Omental fat pad (tissue), 4 donors: ENCODE data around the gene NPAT. TPM values are rescaled to one million over a fixed set of nuclear protein-coding genes. Genes with fewer than 3 reads are reported as not detected.

Experiments
- ATAC-seq: fragments of 150-250 bp; one replicate; pipeline ENCODE4 v1.9.1; 2016; ENCODE audit warnings: mild to moderate bottlenecking, moderate library complexity; ENCODE audit not compliant: low FRiP score
- DNase-seq: peaks from one replicate; pipeline ENCODE4 v3.0.0-alpha.2; 2019; ENCODE audit warnings: low spot score
- total RNA-seq, 4 donors: library from RNA; depleted of rRNA; stranded (reverse); fragments of >200 nt; gene quantifications; one replicate each; pipeline ENCODE4 v1.1.0, GENCODE V29; 2016
- TF ChIP-seq, protein P1 (sequence below), 3 donors: fragments of 450-650 bp; IDR thresholded peaks; one replicate each; pipeline ENCODE4 v1.5.1; 2016 to 2017; ENCODE audit warnings: antibody characterized with exemption in 3 of 3, mild to moderate bottlenecking in 3 of 3, moderate library complexity in 2 of 3

NPAT gene
- 10 to 100 TPM; 10.6 to 20.8 (median 11.0) TPM for total RNA-seq

DNA sequence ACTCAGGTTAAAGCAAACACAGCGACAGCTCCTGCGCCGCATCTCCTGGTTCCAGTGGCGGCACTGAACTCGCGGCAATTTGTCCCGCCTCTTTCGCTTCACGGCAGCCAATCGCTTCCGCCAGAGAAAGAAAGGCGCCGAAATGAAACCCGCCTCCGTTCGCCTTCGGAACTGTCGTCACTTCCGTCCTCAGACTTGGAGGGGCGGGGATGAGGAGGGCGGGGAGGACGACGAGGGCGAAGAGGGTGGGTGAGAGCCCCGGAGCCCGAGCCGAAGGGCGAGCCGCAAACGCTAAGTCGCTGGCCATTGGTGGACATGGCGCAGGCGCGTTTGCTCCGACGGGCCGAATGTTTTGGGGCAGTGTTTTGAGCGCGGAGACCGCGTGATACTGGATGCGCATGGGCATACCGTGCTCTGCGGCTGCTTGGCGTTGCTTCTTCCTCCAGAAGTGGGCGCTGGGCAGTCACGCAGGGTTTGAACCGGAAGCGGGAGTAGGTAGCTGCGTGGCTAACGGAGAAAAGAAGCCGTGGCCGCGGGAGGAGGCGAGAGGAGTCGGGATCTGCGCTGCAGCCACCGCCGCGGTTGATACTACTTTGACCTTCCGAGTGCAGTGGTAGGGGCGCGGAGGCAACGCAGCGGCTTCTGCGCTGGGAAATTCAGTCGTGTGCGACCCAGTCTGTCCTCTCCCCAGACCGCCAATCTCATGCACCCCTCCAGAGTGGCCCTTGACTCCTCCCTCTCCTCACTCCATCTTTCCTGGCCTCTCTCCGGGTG, at the start of gene NPAT, which contains the start of gene ATM:
TSS of gene NPAT (minus strand) at position 65 of the 774 bp plus-strand sequence. CDS start 102 bp downstream, outside the sequence.
TSS of gene ATM (plus strand) at position 494 of the 774 bp plus-strand sequence. CDS start 4,558 bp downstream, outside the sequence.
- DNase-seq = peak; percentile 92
- TF ChIP-seq, protein P1, sequence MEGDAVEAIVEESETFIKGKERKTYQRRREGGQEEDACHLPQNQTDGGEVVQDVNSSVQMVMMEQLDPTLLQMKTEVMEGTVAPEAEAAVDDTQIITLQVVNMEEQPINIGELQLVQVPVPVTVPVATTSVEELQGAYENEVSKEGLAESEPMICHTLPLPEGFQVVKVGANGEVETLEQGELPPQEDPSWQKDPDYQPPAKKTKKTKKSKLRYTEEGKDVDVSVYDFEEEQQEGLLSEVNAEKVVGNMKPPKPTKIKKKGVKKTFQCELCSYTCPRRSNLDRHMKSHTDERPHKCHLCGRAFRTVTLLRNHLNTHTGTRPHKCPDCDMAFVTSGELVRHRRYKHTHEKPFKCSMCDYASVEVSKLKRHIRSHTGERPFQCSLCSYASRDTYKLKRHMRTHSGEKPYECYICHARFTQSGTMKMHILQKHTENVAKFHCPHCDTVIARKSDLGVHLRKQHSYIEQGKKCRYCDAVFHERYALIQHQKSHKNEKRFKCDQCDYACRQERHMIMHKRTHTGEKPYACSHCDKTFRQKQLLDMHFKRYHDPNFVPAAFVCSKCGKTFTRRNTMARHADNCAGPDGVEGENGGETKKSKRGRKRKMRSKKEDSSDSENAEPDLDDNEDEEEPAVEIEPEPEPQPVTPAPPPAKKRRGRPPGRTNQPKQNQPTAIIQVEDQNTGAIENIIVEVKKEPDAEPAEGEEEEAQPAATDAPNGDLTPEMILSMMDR (IDR thresholded peaks at IDR 0.05) = no peak
- ATAC-seq = peak; percentile 99

DNA sequence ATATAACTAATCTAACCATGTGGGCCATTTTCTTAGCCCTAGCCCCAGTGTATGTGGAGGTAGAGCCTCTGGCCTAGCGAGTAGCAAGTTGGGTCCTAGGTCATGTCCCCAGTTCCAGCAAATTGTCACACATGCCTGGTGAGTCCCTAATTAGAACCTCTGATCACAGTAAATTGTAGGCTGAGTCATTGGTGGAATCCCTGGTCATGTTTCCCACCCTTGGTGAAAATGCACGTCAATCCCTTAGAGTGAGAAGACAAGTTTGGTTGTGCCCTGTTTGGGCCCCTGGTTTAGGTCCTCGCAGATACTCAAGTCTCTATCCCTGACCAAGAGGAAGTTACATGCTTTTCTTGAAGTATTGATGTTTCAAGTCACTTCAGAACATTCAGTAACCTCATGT, 47.1 kb upstream of the NPAT start:
- no peak for DNase-seq
- TF ChIP-seq, protein P1 (IDR thresholded peaks at IDR 0.05) = no peak
- no peak for ATAC-seq

DNA sequence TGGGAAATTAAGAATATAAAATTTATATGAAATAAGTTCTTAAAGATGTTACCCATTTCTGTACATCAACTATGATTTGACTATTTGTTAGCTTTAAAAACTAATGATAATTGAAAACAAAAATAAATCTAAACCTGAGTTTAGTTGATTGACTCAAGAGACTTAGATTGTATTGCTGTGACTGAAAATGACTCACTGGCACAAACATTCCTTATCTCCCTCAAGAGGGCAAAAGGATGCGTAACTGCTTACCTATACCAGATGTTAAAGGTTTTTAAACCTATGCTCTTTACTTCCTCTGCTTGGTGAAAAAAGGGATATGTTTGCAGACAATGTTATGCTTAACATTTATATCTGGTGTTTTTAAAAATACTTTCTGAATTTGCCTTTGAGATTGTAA, 30.7 kb upstream of the NPAT start:
- TF ChIP-seq, protein P1 (IDR thresholded peaks at IDR 0.05) = no peak

DNA sequence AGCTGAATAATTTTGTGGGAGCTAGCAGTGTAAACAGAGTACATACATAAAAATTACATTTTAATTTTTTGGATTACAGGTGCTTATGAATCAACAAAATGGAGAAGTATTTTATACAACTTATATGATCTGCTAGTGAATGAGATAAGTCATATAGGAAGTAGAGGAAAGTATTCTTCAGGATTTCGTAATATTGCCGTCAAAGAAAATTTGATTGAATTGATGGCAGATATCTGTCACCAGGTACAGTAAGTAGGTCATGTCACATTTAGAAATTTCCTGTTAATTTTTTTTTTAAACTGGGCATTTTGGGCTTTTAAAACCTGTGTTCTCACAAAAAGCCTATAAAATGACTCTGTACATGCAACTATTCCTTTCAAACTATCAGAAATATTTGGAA, 24.4 kb upstream of the NPAT start:
- no peak for ATAC-seq
- no peak for DNase-seq
- TF ChIP-seq, protein P1 (IDR thresholded peaks at IDR 0.05) = no peak

More for the DNA sequence above, 30.7 kb upstream of the NPAT start:
- DNase-seq = no peak
- ATAC-seq = no peak

DNA sequence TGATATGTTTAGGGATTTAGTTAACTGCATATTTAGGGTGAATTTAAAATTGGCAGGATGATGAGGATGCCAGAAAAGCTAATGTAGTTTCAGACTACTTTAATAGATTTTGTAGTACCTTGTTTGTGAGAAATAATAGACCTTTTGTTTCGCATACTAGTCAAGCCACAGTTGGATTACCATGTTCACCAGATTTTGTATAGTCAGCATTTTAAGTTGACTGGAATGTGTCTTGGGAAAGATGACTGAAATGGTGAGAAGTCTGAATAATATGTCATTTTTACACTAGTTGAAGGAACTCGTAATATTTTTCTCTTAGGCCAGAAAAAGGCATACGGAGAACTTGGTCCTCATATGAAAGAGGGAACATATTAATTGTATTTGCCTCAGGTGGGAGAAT, 23.9 kb upstream of the NPAT start:
- TF ChIP-seq, protein P1 (IDR thresholded peaks at IDR 0.05) = no peak
- no peak for DNase-seq
- ATAC-seq = no peak

DNA sequence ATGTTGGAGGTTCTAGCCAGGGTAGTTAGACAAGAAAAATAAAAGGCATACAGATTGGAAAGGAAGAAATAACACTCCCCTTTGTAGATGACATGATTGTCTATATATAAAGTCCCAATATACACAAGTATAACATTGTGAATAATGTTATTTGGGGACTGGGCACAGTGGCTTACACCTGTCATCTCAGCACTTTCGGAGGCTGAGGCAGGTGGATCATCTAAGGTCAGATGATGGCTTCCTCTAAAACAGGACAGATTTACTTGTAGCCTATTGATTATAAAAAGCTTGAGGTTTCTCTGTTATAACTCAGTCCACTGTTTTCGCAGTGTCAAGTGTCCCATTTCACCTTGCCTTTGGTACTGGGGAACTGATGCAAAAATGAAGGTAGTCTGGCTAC, 20.0 kb upstream of the NPAT start:
- TF ChIP-seq, protein P1 (IDR thresholded peaks at IDR 0.05) = no peak
- no peak for ATAC-seq
- DNase-seq = no peak
